ENCODE results near the gene GUCY1A1. TPM values are rescaled to one million over a fixed set of nuclear protein-coding genes. Genes with fewer than 3 reads are reported as not detected.

Gene GUCY1A1
- total RNA-seq, 6 experiments from 2014 or later = not detected

DNA sequence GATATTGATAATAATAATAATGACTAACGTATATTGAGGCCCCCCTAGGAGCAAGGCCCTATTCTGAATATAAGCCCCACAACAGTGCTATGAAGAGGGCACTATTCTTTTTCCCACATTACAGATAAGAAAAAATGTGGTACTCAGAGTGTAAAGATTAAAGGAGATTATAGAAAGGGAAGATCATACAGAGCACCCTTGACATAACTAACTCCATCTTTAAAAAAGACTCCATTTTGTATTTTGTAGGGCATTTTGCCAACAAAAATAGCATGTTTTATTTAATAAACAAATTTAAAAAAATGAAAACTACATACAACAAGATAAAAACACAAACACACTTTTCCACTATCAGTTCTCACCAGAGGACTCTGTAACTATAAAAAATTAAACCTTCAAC is 42.1 kb downstream of the GUCY1A1 start:
- Mint-ChIP-seq H3K9me3 (peaks cover 15% of the 10 kb centered on the region; the same call in 1 of the 2 replicates), H3K4me3 (no peak overlapping the region), H3K4me1 (ENCODE audit: low read depth) (no peaks in the 10 kb centered on the region), H3K36me3 (ENCODE audit: low read depth) (no peaks in the 10 kb centered on the region), H3K27me3 (ENCODE audit: insufficient read depth) (peaks cover 2% of the 10 kb centered on the region; the same call in 1 of the 2 replicates), H3K27ac (no peak overlapping the region)
- TF ChIP-seq, protein P1, sequence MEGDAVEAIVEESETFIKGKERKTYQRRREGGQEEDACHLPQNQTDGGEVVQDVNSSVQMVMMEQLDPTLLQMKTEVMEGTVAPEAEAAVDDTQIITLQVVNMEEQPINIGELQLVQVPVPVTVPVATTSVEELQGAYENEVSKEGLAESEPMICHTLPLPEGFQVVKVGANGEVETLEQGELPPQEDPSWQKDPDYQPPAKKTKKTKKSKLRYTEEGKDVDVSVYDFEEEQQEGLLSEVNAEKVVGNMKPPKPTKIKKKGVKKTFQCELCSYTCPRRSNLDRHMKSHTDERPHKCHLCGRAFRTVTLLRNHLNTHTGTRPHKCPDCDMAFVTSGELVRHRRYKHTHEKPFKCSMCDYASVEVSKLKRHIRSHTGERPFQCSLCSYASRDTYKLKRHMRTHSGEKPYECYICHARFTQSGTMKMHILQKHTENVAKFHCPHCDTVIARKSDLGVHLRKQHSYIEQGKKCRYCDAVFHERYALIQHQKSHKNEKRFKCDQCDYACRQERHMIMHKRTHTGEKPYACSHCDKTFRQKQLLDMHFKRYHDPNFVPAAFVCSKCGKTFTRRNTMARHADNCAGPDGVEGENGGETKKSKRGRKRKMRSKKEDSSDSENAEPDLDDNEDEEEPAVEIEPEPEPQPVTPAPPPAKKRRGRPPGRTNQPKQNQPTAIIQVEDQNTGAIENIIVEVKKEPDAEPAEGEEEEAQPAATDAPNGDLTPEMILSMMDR (IDR thresholded peaks at IDR 0.05) = no peak
- no peak for DNase-seq

DNA sequence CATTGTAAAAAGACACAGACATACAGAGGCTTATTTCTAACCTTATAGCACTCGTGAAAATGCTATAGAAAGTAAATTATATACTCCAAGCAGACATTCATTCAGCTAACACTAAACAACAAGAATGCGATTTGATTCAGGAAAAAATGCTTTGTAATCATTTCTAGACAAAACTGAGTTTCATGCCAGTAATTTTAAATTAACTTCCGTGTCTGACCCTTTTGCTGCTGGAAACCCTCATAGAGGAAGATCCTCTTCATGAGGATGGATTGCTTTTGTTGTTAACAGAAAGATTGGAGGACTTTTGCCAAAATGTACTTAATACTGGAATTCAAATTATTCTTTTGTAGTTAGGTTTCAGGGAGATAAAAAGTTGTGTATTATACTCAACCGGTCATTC is 43.3 kb downstream of the GUCY1A1 start:
- H3K9me3 Mint-ChIP-seq = peaks cover 15% of the 10 kb centered on the region; the same call in 1 of the 2 replicates
- H3K27me3 Mint-ChIP-seq (ENCODE audit: insufficient read depth) = peaks cover 2% of the 10 kb centered on the region; the same call in 1 of the 2 replicates
- H3K36me3 Mint-ChIP-seq (ENCODE audit: low read depth) = no peaks in the 10 kb centered on the region
- no peak overlapping the region for H3K4me3 Mint-ChIP-seq
- no peak for DNase-seq
- no peak overlapping the region for H3K27ac Mint-ChIP-seq
- TF ChIP-seq, protein P1 (IDR thresholded peaks at IDR 0.05) = no peak
- H3K4me1 Mint-ChIP-seq (ENCODE audit: low read depth) = no peaks in the 10 kb centered on the region

DNA sequence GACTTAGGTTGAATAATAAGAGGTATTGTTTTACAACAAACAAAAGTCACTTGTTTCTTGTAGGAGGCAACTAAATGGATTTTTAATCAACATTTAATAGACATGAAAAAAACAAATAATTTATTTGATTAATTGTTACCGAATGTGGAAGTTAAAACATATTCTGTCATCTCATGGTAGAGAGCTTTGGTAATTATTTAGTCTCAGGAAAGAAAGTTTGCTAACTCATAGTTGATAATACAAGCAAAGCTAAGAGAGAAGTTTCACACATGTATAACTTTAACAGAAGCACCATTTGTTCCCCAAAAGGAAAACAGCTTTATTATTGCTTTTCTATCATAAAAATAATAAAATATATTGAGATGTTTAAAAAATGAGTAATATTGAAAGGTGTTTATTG is 44.9 kb downstream of the GUCY1A1 start:
- H3K9me3 Mint-ChIP-seq = peaks cover 9% of the 10 kb centered on the region; the same call in 1 of the 2 replicates
- H3K4me1 Mint-ChIP-seq (ENCODE audit: low read depth) = no peaks in the 10 kb centered on the region
- no peak for DNase-seq
- no peak overlapping the region for H3K4me3 Mint-ChIP-seq
- H3K27me3 Mint-ChIP-seq (ENCODE audit: insufficient read depth) = peaks cover 2% of the 10 kb centered on the region; the same call in 1 of the 2 replicates
- no peaks in the 10 kb centered on the region for H3K36me3 Mint-ChIP-seq (ENCODE audit: low read depth)
- TF ChIP-seq, protein P1 (IDR thresholded peaks at IDR 0.05) = no peak
- no peak overlapping the region for H3K27ac Mint-ChIP-seq

DNA sequence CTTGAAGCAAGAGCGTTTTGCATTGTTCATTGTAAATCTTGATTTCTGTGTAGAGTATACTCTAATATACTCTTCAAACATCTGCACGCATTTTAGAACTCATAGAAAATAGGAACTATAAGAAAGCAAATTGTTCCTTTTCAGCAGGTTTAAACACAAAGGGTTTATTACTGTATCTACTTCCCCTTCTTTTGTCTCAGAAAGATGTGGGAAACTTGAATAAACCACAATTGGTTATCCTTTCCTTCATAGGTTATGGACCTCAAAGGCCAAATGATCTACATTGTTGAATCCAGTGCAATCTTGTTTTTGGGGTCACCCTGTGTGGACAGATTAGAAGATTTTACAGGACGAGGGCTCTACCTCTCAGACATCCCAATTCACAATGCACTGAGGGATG is 46.2 kb downstream of the GUCY1A1 start:
- Mint-ChIP-seq H3K36me3 (ENCODE audit: low read depth) (no peaks in the 10 kb centered on the region), H3K4me3 (no peak overlapping the region), H3K4me1 (ENCODE audit: low read depth) (no peaks in the 10 kb centered on the region), H3K27me3 (ENCODE audit: insufficient read depth) (no peaks in the 10 kb centered on the region; the same call in 1 of the 2 replicates), H3K27ac (no peak overlapping the region), H3K9me3 (peaks cover 8% of the 10 kb centered on the region; the same call in 1 of the 2 replicates)
- DNase-seq = no peak
- TF ChIP-seq, protein P1 (IDR thresholded peaks at IDR 0.05) = no peak

DNA sequence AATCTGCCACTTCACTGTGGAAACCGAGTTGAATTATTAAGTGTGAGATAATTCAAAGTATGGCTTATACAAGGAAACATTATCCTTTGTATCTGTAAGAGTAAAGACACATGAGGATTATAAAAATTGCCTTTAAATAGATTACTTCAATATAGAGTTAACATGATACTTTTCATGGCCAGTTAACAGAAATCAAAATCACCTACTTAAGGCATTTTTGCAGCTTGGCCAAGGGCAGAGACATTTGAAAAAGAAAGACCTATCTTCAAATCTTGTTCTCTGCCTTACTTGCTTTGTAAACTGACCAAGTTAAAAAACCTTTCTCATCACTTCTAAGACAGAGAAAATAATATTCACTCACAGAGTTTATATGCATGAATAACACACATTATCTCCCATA is 47.3 kb downstream of the GUCY1A1 start:
- H3K27ac Mint-ChIP-seq = no peak overlapping the region
- peaks cover 13% of the 10 kb centered on the region; the same call in 1 of the 2 replicates for H3K9me3 Mint-ChIP-seq
- no peaks in the 10 kb centered on the region; the same call in 1 of the 2 replicates for H3K27me3 Mint-ChIP-seq (ENCODE audit: insufficient read depth)
- DNase-seq = no peak
- no peak overlapping the region for H3K4me3 Mint-ChIP-seq
- no peaks in the 10 kb centered on the region for H3K4me1 Mint-ChIP-seq (ENCODE audit: low read depth)
- H3K36me3 Mint-ChIP-seq (ENCODE audit: low read depth) = no peaks in the 10 kb centered on the region
- TF ChIP-seq, protein P1 (IDR thresholded peaks at IDR 0.05) = no peak

Measured in HFFc6 (cell line).